Fibroblast of skin of right quadriceps (primary cell): ENCODE results near the gene CLDN11.

Experiments used
- DNase-seq: peaks from one replicate; pipeline ENCODE4 v3.0.0-alpha.2; 2013

CLDN11 gene

GRCh38 chr3:170428095-170428494 lies 9.4 kb downstream of the CLDN11 start:
- DNase-seq = no peak

- peak; percentile 87 for DNase-seq
Observed at GRCh38 chr3:170429050-170429449, 10.4 kb downstream of the CLDN11 start.

GRCh38 chr3:170431054-170431453 lies 12.4 kb downstream of the CLDN11 start:
- DNase-seq = no peak

DNA sequence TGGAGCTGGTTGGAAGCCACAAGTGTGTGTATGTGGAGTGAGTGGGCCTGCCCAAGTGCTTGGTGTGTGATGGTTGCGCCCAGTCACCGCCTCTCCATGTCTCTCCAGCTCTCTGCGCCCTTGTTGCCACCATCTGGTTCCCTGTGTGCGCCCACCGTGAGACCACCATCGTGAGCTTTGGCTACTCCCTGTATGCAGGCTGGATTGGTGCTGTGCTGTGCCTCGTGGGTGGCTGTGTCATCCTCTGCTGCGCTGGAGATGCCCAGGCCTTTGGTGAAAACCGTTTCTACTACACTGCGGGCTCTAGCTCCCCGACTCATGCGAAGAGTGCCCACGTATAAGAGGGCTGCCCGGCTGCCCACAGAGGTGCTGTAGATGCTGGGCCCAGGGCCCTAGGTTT lies 13.7 kb downstream of the CLDN11 start:
- no peak for DNase-seq

DNA sequence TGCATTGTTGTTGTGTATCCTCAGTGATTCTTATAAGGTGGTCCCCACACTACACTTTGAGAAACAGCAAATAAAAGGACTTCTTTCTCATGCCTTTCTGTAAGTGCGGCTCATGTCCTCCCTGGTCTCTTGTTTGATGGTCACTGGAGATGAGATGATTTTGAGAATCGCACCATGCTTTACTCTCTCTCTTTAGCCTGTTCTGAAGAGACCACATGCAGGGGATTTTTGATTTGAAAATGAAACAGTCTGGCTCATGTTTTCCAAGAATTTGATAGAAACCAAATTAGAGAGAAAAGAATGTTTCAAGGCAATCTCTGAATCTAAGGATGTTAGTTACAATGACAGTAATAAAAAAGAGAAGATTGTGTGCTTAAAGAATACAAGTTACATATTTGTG lies 18.0 kb downstream of the CLDN11 start:
- DNase-seq = no peak

DNA sequence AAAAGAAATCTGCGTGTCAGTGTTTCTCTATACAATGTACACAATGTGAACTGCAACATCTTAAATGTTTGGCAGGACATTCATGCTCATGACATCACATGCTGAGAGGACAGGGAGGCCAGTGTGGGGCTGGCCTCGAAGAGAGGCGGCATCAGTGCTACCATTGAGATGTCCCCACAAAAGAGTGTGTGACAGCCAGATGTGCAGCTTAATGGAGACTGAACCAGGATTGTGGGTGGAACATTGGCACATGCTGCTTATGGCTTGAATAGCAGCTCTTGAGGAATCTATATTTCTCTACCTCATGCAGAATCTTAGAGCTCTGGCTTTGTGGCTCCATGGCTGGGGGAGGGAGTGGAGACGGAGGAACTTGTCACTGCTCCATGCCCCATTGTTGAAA lies 18.5 kb downstream of the CLDN11 start:
- DNase-seq = no peak

GRCh38 chr3:170437696-170438407 lies 19.2 kb downstream of the CLDN11 start:
- DNase-seq = no peak

DNA sequence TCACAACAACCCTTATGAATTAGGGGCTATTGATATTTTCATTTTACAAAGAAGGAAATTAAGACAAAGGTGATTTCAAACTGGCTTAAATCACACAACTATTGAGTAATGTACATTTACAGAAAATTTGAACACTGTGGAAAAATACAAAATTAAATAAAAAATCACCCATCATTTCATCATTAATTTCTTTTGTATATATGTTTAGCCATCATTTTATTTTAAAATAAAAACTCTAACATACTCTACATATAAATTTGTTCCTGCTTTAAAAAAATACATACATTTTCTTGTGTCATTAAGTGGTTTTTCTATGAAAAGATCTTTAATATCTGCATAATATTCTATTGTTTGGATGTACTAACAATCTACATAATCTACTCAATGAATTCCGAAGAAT lies 20.2 kb downstream of the CLDN11 start:
- DNase-seq = no peak

DNA sequence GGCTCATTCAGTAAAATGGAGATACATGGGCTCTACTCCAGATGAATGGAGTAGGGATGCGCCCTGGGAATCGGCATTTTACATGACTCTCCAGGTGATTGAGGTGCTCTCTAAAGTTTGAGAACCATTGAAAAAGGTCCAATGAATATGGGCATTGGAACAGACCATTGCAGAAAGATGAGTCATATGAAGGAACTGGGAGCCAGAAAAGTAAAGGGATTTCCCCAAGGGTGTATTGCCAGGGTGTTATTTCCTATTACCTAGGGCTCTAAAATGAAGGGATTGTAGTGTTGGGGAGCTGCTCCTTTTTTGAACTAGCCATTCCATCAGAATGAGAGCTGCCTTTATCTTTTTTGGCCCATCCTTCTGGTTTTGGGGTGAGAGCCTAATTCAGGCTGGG lies 21.7 kb downstream of the CLDN11 start:
- DNase-seq = peak; percentile 48

- DNase-seq = no peak
Observed at GRCh38 chr3:170441412-170441811, 22.7 kb downstream of the CLDN11 start.

GRCh38 chr3:170442947-170443346 lies 24.3 kb downstream of the CLDN11 start:
- DNase-seq = no peak

DNA sequence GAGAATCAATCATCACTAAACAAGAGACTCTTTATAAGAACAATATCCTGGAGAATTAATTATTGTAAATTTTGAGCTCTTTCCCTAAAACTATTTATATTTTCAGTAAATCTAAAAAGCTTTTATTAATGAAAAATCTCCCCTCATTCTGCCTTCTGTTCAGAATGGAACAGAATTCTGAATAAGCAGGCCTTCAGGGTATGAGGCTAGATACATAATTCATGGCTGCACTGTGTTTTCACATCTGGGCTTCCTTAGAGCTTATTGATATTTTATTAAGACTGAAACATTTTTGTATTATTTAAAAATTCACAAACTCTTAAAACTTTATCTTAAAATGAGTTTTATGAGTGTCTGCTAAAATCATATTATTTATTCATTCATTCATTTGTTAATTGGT lies 24.8 kb downstream of the CLDN11 start:
- no peak for DNase-seq

GRCh38 chr3:170448584-170448983 lies 29.9 kb downstream of the CLDN11 start:
- peak; percentile 38 for DNase-seq

DNA sequence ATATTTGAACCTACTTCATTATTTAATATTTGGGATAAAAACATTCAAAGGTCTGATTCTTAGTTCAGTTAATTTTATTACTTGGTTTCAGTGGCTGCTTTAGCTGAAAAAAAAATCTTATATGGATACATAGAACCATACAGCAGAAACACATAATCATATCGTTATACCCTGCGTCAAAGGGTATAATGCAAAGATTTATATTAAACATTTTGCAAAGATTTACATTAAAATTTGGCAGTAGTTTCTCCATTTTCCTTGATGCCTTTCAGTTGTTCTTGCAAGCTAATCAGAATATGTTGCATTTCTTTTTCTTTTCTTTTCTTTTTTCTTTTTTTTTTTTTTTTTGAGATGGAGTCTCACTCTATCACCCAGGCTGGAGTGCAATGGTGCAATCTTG lies 31.4 kb downstream of the CLDN11 start:
- no peak for DNase-seq

GRCh38 chr3:170454509-170454908 lies 35.8 kb downstream of the CLDN11 start:
- DNase-seq = no peak

GRCh38 chr3:170458285-170458684 lies 39.6 kb downstream of the CLDN11 start:
- no peak for DNase-seq

DNA sequence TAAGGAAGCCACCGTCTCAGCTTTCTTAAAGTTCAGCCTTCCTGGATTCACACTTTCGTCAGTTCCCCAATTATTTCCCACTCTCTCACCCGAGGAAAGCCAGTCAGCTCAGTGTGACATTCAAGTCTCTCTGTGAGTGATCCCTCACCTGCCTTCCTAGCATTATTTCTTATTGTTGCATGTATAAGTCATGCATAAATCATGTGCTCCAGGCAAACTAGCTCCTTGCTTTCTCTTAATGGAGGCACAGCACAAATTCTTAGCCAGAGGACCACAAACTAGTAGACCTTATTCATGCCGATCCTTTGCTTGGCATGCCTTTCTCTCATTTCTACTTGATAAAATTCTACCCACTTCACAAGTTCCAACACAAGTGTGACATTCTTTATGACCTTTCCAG lies 44.3 kb downstream of the CLDN11 start:
- DNase-seq = no peak

GRCh38 chr3:170465955-170466354 lies 47.3 kb downstream of the CLDN11 start:
- DNase-seq = no peak

DNA sequence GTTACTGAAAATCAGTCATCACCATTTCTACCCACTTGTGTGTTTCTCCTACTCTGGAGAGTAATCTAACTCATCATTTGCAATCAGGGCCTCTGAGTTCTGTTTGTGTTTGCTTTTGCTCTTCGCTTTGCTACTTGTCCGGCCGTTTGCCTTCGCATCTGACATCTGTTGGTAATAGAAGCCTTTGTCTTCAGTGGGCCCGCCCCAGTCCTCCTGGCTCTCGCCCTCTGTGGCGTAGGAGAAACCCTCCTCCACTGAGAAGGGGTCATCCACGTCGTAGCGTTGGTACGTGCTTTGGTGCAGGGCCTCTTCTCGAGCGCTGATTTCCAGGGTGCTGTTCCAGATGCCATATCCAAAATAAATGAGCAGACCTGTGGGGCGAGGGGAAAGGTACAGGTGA lies 48.3 kb downstream of the CLDN11 start:
- DNase-seq = no peak

DNA sequence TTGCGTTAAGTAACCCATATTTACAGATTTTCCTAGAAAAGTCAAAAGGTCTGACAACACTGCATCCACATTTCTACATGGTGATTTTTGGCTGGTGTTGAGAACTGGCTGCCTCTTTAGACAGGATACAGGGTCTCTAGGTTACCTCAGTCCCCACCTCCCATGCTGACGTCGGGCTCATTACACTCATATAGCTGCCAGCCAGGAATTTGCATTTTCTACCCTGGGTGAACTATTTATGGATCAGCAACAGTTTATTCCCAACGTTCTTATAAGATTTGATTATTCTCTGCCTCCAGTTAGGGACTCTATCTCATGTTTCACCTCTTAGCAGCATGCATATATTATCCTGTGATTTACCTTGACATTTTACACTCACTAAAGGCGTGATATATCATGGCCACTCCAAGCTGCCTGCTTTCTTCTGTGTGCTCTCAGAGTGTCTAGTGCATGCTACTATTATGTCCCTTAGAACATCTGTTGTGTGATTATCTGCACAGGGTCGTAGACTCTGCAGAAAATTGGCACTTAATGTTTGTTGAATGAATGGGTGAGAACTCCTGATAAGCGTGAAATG lies 49.0 kb downstream of the CLDN11 start:
- DNase-seq = no peak

- DNase-seq = peak; percentile 98
Observed at GRCh38 chr3:170469151-170470062, 50.7 kb downstream of the CLDN11 start.

GRCh38 chr3:170470063-170471016 lies 51.7 kb downstream of the CLDN11 start:
- DNase-seq = peak; percentile 82

GRCh38 chr3:170471149-170471548 lies 52.5 kb downstream of the CLDN11 start:
- DNase-seq = no peak
